IMR-90 (cell line): ENCODE measurements around the gene TUBB4A.

Experiments used
- BHLHE40 ChIP-seq: fragments of 150-350 bp; IDR thresholded peaks from 2 replicates; pipeline ENCODE4 v1.6.1; 2016; ENCODE audit warnings: mild to moderate bottlenecking, low read depth, low read length
- CEBPB ChIP-seq: IDR thresholded peaks from 2 replicates; pipeline ENCODE4 v1.6.1; 2012; ENCODE audit warnings: low read depth, low read length, improper control_type of control experiment
- CTCF ChIP-seq: conservative IDR thresholded peaks from 2 replicates; pipeline ENCODE4 v1.5.1; 2012; ENCODE audit warnings: mild to moderate bottlenecking, low read depth, low read length, improper control_type of control experiment
- FOS ChIP-seq: fragments of 150-350 bp; IDR thresholded peaks from 2 replicates; pipeline ENCODE4 v1.6.1; 2016; ENCODE audit warnings: low read depth, low read length
- MAFK ChIP-seq: IDR thresholded peaks from 2 replicates; pipeline ENCODE4 v1.6.1; 2012; ENCODE audit warnings: low read depth, low read length, improper control_type of control experiment
- RAD21 ChIP-seq: IDR thresholded peaks from 2 replicates; pipeline ENCODE4 v1.6.1; 2012; ENCODE audit warnings: low read length, improper control_type of control experiment
- RCOR1 ChIP-seq: IDR thresholded peaks from 2 replicates; pipeline ENCODE4 v1.6.1; 2012; ENCODE audit warnings: mild to moderate bottlenecking, low read length, improper control_type of control experiment; ENCODE audit not compliant: insufficient replicate concordance
- RFX5 ChIP-seq: IDR thresholded peaks from 2 replicates; pipeline ENCODE4 v1.8.0; 2012; ENCODE audit warnings: low read depth, mild to moderate bottlenecking, low read length, moderate library complexity
- SMC3 ChIP-seq: fragments of 150-350 bp; IDR thresholded peaks from 2 replicates; pipeline ENCODE4 v1.6.1; 2016; ENCODE audit warnings: low read depth, mild to moderate bottlenecking, antibody characterized with exemption, low read length, moderate library complexity
- TF ChIP-seq, protein P1 (sequence below): fragments of 150-350 bp; IDR thresholded peaks from 2 replicates; pipeline ENCODE4 v1.6.1; 2017; ENCODE audit warnings: mild to moderate bottlenecking, antibody characterized with exemption, low read length, low read depth

DNA sequence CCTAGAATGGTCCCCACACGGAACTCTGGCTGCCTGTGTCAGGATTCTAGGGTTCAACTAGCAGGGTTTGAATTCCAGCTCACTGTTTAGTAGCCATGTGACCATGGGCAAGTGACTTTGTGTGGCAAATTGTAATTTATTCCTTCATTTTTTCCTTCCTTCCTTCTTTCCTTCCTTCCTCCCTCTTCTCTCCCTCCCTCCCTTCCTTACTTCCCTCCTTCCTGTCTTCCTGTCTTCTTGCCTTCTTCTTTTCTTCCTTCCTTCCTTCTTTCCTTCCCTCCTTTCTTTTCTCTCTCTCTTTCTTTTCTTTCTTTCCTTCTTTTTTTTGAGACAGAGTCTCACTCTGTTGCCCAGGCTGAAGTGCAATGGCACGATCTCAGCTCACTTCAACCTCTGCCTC is 12.0 kb downstream of the TUBB4A start:
- no peak for TF ChIP-seq CTCF
- TF ChIP-seq RAD21 = no peak
- TF ChIP-seq CEBPB = no peak
- no peak for TF ChIP-seq MAFK
- no peak for TF ChIP-seq BHLHE40
- no peak for TF ChIP-seq SMC3
- no peak for TF ChIP-seq RCOR1
- TF ChIP-seq RFX5 = no peak
- TF ChIP-seq FOS = no peak
- TF ChIP-seq, protein P1, sequence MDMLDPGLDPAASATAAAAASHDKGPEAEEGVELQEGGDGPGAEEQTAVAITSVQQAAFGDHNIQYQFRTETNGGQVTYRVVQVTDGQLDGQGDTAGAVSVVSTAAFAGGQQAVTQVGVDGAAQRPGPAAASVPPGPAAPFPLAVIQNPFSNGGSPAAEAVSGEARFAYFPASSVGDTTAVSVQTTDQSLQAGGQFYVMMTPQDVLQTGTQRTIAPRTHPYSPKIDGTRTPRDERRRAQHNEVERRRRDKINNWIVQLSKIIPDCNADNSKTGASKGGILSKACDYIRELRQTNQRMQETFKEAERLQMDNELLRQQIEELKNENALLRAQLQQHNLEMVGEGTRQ = no peak
